HG03045 (cell line): ENCODE results near the gene TYW1B.
"Not testable (repeated sequence)": the region's sequence is repeated elsewhere in the genome, so short reads cannot be mapped to it uniquely, and the experiment has no call there.

Experiments
- ATAC-seq: cut with Tn5 transposase; IDR thresholded peaks from one replicate; pipeline ENCODE4 v1.9.1; 2021; ENCODE audit warnings: mild to moderate bottlenecking, moderate library complexity; ENCODE audit not compliant: unreplicated experiment

The TYW1B gene

DNA sequence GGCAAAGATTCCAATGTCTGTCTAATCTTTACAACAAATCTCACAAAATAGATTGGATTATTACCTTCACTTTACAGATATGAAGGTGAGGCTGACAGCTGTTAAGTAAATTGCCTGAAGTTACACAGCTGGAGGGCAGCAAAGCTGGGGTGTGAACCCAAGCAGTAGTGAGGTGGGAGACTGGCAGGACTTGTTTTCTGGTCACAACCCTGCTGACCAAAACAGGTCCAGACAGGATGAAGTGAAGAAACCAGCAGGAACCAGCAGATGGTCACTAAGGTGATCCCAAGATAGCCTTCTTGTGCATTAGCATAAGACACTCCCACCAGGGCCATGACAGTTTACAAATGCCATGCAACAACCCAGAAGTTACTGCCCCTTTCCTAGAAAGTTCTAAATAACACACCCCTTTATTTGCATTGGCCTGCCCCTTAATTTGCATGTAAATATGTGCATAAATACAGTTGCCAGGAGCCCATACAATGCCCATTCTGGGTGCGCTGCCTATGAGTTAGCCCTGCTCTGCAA lies 195.2 kb downstream of the TYW1B start:
- not testable (repeated sequence) for ATAC-seq

DNA sequence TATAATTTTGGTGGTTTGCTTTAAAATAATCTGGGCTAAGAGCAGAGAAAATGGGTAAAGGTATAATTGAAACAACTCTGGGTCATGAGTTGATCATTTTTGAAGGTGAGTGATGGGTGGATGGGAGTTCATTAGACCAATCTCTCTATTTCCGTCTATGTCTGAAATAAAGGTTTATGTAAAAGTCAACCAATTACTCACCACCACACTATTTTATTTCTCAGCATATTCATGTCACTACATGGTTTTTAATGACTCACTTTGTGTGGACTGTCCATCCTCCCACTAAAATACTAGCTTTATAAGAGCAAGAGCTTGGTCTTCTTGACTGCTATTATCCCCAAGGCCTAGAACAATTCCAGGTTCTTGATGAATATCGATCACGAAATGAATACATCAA lies 199.6 kb downstream of the TYW1B start:
- not testable (repeated sequence) for ATAC-seq

- not testable (repeated sequence) for ATAC-seq
These were observed 201.5 kb downstream of the TYW1B start for GRCh38 chr7:72626428-72627011.

DNA sequence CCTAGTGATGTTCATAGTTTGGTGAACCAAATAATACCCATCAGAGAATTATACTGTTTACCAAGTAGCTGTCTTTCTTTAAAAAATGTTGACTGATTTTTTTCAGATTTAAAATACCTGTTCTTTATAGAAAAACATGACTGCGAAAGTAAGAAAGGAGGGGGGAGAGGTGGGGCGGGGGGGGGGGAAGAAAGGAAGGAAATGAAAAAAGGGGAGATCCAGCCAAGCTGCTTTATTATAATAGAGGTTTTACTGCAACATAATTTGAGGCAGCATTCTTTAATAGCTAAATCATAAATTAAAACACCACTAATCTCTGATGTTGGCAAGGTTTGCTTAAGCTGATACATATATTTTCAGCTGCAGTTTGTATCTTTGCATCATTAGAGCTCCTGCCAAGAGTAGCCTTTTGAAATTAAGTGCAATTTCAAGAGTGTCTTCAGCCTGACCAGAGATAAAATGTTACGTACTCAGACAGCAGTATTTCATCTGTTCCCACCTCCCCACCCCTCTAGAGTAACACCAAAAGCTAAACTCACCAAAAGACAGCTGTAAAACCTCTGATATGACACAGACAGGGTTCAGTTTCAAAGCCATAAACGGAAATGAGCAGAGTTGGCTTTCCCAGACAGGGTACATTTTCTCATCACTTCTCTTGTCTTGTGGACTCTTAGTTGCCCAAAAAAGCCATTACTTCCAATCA lies 202.1 kb downstream of the TYW1B start:
- not testable (repeated sequence) for ATAC-seq

- ATAC-seq: no peak
These were observed 205.5 kb downstream of the TYW1B start for GRCh38 chr7:72622532-72622931.

DNA sequence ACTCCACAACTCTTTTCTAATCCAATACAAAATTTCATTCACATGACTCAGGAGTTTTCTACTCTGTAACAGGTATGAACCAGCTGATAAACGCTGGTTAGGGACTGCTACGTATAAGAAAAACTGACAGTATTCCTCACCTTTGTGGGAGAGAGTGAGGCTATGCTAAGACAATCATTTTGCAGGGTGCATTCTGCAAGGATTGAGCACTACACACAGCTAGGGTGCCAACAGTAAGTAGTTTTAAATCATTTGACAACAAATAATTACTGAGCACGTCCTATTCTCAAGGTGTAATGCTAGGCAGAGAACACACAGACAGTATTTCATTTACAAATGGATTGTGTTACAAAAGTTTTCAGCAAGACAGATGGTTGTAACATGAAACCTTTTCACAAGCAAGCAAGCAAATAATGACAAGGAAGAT lies 206.2 kb downstream of the TYW1B start:
- ATAC-seq: not testable (repeated sequence)

- ATAC-seq: not testable (repeated sequence)
These were observed 207.1 kb downstream of the TYW1B start for GRCh38 chr7:72620923-72621322.

GRCh38 chr7:72618435-72619180 lies 209.4 kb downstream of the TYW1B start:
- ATAC-seq: not testable (repeated sequence)

DNA sequence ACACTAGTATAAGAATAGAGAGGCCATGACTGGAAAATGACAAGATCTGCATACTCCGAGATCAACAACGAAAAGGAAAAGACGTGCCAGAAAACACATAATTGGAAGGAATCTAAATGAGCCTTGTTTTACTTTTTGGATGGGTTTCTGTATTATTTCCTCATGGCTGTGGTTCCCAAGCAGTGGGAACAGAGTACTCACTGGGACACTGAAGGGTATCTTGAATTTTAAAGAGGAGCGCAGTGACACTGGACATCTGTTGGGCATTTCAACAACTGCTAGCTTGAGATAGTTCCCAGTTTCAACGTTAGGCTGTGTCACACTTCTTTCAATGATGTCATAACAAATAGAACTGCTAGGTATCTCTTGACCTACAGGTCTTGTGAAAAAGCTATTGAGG lies 218.2 kb downstream of the TYW1B start:
- not testable (repeated sequence) for ATAC-seq

GRCh38 chr7:72607988-72608387 lies 220.0 kb downstream of the TYW1B start:
- not testable (repeated sequence) for ATAC-seq

DNA sequence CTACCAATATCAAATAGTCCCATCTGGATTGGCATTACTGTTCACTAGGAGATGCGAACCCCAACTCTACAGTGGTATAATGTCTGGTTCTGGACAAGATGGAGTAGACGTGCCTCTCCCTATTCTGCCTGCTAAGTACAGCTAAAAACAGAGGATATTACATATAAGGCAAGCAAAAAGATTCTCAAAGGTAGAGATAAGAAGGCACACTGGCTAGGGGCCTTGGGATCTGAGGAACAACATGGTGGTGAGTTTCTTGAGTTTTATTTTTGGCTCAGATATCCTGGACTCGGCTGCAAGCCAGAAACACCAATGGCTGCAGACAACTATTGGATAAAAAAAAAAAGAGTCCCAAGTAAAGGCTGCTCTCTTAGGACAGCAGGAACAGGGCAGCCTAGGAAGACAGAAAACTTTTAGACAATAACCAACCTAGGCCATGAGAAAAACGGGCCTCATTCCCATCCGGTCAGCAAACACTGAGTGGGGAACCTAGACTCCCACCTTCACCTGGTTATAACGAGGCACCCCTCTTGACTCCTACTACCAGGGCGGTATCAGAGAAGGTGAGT lies 222.1 kb downstream of the TYW1B start:
- ATAC-seq: not testable (repeated sequence)

DNA sequence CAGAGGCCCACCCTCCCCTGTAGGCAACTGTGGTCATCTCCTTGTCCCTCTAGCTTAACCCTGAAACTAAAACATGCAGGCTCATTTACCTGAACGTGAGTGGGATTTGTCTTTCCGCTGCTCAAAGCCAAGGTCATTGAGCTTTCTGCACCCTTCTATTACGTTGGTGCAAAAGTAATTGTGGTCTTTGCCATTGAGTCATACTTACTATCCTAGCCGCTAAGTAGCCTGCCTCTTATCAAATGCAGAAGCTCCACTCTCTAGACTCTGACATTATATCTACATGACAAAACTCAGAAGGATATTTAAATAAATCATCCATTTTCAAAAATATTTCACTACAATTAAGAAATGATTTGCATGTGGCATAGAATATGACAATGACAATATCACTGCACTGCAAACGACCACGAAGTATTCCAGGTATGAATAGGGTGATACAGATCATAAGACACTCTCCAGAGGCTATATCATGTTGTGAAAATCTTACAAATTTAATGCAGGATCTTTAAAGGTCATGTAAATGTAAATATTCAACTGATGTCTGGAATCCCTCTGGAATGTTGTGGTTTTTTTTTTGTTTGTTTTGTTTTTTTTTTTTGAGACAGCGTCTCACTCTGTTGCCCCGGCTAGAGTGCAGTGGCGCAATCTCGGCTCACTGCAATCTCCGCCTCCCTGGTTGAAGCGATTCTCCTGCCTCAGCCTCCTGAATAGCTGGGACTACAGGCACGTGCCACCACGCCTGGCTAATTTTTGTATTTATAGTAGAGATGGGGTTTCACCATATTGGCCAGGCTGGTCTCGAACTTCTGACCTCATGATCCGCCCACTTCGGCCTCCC lies 223.0 kb downstream of the TYW1B start:
- not testable (repeated sequence) for ATAC-seq

GRCh38 chr7:72603476-72603875 lies 224.5 kb downstream of the TYW1B start:
- not testable (repeated sequence) for ATAC-seq

DNA sequence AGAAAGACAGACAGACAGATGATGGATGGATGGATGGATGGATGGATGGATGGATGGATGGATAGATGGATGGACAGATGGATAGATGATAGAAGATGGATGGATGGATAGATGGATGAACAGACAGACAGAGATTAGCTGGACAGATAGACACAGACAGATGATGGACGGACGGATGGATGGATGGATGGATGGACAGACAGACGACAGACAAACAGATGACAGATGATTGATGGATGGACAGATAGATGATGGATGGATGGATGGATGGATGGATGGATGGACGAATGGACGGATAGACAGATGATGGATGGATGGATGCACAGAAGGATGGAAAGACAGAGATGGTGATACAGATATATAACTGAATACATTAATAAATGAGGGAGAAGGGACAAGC lies 224.9 kb downstream of the TYW1B start:
- ATAC-seq: no peak

GRCh38 chr7:72601683-72602082 lies 226.3 kb downstream of the TYW1B start:
- ATAC-seq: not testable (repeated sequence)

- ATAC-seq: not testable (repeated sequence)
These were observed 238.0 kb downstream of the TYW1B start for GRCh38 chr7:72590023-72590422.

GRCh38 chr7:72587267-72587666 lies 240.7 kb downstream of the TYW1B start:
- not testable (repeated sequence) for ATAC-seq

GRCh38 chr7:72584576-72584975 lies 243.4 kb downstream of the TYW1B start:
- ATAC-seq: not testable (repeated sequence)

GRCh38 chr7:72583620-72584361 lies 244.2 kb downstream of the TYW1B start:
- not testable (repeated sequence) for ATAC-seq
